Loucy (cell line): ENCODE measurements around the gene ZNF438.

Experiments
- EZH2phosphoT487 ChIP-seq: fragments of 200-600 bp; IDR thresholded peaks from 2 replicates; pipeline ENCODE4 v1.6.1; 2018; ENCODE audit warnings: antibody characterized with exemption, mild to moderate bottlenecking, moderate library complexity, borderline replicate concordance
- TF ChIP-seq, protein P1 (sequence below): fragments of 200-600 bp; sonication (generic); conservative IDR thresholded peaks from 2 replicates; pipeline ENCODE4 v1.5.1; 2014; ENCODE audit warnings: mild to moderate bottlenecking, antibody characterized with exemption, low read length

DNA sequence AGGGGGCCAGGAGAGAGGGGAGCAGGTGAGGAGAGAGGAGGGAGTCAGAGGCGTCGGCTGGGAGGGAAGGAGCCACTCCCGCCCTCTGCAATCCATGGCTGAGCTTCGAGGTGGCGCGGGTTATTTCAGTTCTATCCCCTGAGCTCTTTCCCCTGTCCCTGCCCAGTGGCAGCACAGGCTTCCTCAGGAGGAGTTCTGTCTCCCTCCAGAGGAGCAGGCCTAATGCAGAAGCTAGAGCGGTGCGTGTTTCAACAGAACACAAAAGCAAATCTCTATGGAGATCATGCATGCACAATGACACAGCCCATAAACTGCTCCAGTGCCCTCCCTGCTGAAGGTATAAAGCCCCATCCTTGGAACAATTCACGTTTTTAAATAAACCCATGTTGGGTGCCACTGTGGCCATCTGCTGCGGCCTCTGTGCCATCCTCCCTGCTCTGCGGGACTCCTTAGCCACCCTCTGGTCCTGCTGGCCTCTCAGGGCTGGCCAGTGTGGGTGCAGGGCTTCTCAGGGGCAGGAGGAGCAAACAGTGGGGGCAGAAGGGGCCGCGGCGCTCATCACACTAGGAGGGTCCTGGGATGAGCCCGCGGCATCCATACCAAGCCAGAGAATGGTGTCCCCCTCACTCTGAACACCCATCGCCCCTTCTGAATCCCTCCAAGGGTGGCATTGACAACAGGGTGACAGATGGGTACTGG, 209.5 kb downstream of the ZNF438 start:
- TF ChIP-seq, protein P1, sequence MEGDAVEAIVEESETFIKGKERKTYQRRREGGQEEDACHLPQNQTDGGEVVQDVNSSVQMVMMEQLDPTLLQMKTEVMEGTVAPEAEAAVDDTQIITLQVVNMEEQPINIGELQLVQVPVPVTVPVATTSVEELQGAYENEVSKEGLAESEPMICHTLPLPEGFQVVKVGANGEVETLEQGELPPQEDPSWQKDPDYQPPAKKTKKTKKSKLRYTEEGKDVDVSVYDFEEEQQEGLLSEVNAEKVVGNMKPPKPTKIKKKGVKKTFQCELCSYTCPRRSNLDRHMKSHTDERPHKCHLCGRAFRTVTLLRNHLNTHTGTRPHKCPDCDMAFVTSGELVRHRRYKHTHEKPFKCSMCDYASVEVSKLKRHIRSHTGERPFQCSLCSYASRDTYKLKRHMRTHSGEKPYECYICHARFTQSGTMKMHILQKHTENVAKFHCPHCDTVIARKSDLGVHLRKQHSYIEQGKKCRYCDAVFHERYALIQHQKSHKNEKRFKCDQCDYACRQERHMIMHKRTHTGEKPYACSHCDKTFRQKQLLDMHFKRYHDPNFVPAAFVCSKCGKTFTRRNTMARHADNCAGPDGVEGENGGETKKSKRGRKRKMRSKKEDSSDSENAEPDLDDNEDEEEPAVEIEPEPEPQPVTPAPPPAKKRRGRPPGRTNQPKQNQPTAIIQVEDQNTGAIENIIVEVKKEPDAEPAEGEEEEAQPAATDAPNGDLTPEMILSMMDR, result no peak
- no peak for TF ChIP-seq EZH2phosphoT487
